ENCODE data around the gene CACNB2.

The CACNB2 gene

GRCh38 chr10:18122753-18123152 is 17.5 kb upstream of the CACNB2 start:
- Histone ChIP-seq H3F3A (ENCODE audit: control insufficient read depth, insufficient read depth) (no peaks in the 10 kb centered on the region), H3K27me3 (ENCODE audit: control insufficient read depth, low read length) (no peaks in the 10 kb centered on the region), H4K20me1 (ENCODE audit: control insufficient read depth, insufficient read depth, low read depth, low read length) (no peaks in the 10 kb centered on the region), H3K4me1 (ENCODE audit: control insufficient read depth, low read length) (no peaks in the 10 kb centered on the region), H3K36me3 (ENCODE audit: control insufficient read depth, low read length) (no peaks in the 10 kb centered on the region), H3K9me2 (replicated peaks; ENCODE audit: control insufficient read depth, low read length) (no peaks in the 10 kb centered on the region), H3K4me3 (ENCODE audit: low read length) (no peak overlapping the region), H3K27ac (ENCODE audit: low read depth, low read length) (no peak overlapping the region), H3K79me2 (ENCODE audit: control insufficient read depth, low read length) (no peaks in the 10 kb centered on the region), H3K9me3 (ENCODE audit: control insufficient read depth, insufficient read depth, low read length) (no peaks in the 10 kb centered on the region), H3K4me2 (ENCODE audit: low read length) (no peak overlapping the region)
- TF ChIP-seq CTCF (IDR thresholded peaks at IDR 0.05; ENCODE audit: low read depth, low read length, poor library complexity, severe bottlenecking) (no peak), EZH2phosphoT487 (IDR thresholded peaks at IDR 0.05; ENCODE audit: borderline replicate concordance, low read length) (no peak)

GRCh38 chr10:18133046-18133445 is 7.2 kb upstream of the CACNB2 start:
- H3K27ac ChIP-seq (ENCODE audit: low read depth, low read length): no peak overlapping the region
- no peaks in the 10 kb centered on the region for H3K9me3 ChIP-seq (ENCODE audit: control insufficient read depth, insufficient read depth, low read length)
- H4K20me1 ChIP-seq (ENCODE audit: control insufficient read depth, insufficient read depth, low read depth, low read length): no peaks in the 10 kb centered on the region
- no peaks in the 10 kb centered on the region for H3K9me2 ChIP-seq (replicated peaks; ENCODE audit: control insufficient read depth, low read length)
- H3K27me3 ChIP-seq (ENCODE audit: control insufficient read depth, low read length): no peaks in the 10 kb centered on the region
- H3K36me3 ChIP-seq (ENCODE audit: control insufficient read depth, low read length): no peaks in the 10 kb centered on the region
- no peak overlapping the region for H3K4me3 ChIP-seq (ENCODE audit: low read length)
- no peaks in the 10 kb centered on the region for H3K79me2 ChIP-seq (ENCODE audit: control insufficient read depth, low read length)
- no peaks in the 10 kb centered on the region for H3F3A ChIP-seq (ENCODE audit: control insufficient read depth, insufficient read depth)
- no peaks in the 10 kb centered on the region for H3K4me1 ChIP-seq (ENCODE audit: control insufficient read depth, low read length)
- TF ChIP-seq EZH2phosphoT487 (IDR thresholded peaks at IDR 0.05; ENCODE audit: borderline replicate concordance, low read length): no peak
- no peak overlapping the region for H3K4me2 ChIP-seq (ENCODE audit: low read length)

- Histone ChIP-seq H3K36me3 (ENCODE audit: control insufficient read depth, low read length) (no peaks in the 10 kb centered on the region), H3K27me3 (ENCODE audit: control insufficient read depth, low read length) (no peaks in the 10 kb centered on the region), H3K79me2 (ENCODE audit: control insufficient read depth, low read length) (no peaks in the 10 kb centered on the region), H3K27ac (ENCODE audit: low read depth, low read length) (no peak overlapping the region), H3K4me2 (ENCODE audit: low read length) (no peak overlapping the region), H3F3A (ENCODE audit: control insufficient read depth, insufficient read depth) (no peaks in the 10 kb centered on the region), H4K20me1 (ENCODE audit: control insufficient read depth, insufficient read depth, low read depth, low read length) (no peaks in the 10 kb centered on the region), H3K4me3 (ENCODE audit: low read length) (no peak overlapping the region), H3K4me1 (ENCODE audit: control insufficient read depth, low read length) (no peaks in the 10 kb centered on the region), H3K9me2 (replicated peaks; ENCODE audit: control insufficient read depth, low read length) (no peaks in the 10 kb centered on the region), H3K9me3 (ENCODE audit: control insufficient read depth, insufficient read depth, low read length) (no peaks in the 10 kb centered on the region)
- no peak for TF ChIP-seq EZH2phosphoT487 (IDR thresholded peaks at IDR 0.05; ENCODE audit: borderline replicate concordance, low read length)
- TF ChIP-seq CTCF (IDR thresholded peaks at IDR 0.05; ENCODE audit: low read depth, low read length, poor library complexity, severe bottlenecking): no peak
Measured at GRCh38 chr10:18134509-18134908, 5.7 kb upstream of the CACNB2 start.

- Histone ChIP-seq H3K4me3 (ENCODE audit: low read length) (no peak overlapping the region), H3K4me2 (ENCODE audit: low read length) (no peak overlapping the region), H3F3A (ENCODE audit: control insufficient read depth, insufficient read depth) (no peaks in the 10 kb centered on the region), H3K9me2 (replicated peaks; ENCODE audit: control insufficient read depth, low read length) (no peaks in the 10 kb centered on the region), H3K36me3 (ENCODE audit: control insufficient read depth, low read length) (no peaks in the 10 kb centered on the region), H3K9me3 (ENCODE audit: control insufficient read depth, insufficient read depth, low read length) (no peaks in the 10 kb centered on the region), H3K27me3 (ENCODE audit: control insufficient read depth, low read length) (no peaks in the 10 kb centered on the region), H3K27ac (ENCODE audit: low read depth, low read length) (no peak overlapping the region), H3K79me2 (ENCODE audit: control insufficient read depth, low read length) (no peaks in the 10 kb centered on the region), H4K20me1 (ENCODE audit: control insufficient read depth, insufficient read depth, low read depth, low read length) (no peaks in the 10 kb centered on the region), H3K4me1 (ENCODE audit: control insufficient read depth, low read length) (no peaks in the 10 kb centered on the region)
- no peak for TF ChIP-seq CTCF (IDR thresholded peaks at IDR 0.05; ENCODE audit: low read depth, low read length, poor library complexity, severe bottlenecking)
- no peak for TF ChIP-seq EZH2phosphoT487 (IDR thresholded peaks at IDR 0.05; ENCODE audit: borderline replicate concordance, low read length)
Measured at GRCh38 chr10:18134921-18135320, 5.3 kb upstream of the CACNB2 start.

Measured in DOHH2 (cell line).